Right renal cortex interstitium (tissue), 3 donors: ENCODE data around the gene FBXO9. TPM values are rescaled to one million over a fixed set of nuclear protein-coding genes. Genes with fewer than 3 reads are reported as not detected.

Experiments
- DNase-seq, 3 donors: peaks; one replicate each; pipeline ENCODE4 v3.0.0-alpha.2; 2013; ENCODE audit warnings: low read depth in 3 of 3, low spot score in 2 of 3
- polyA plus RNA-seq, 3 donors: library from polyadenylated mRNA; unstranded; fragments of 120-200 nt; gene quantifications; one replicate each; pipeline ENCODE4 v1.2.1, GENCODE V29; 2013; ENCODE audit not compliant: insufficient read length in 3 of 3

The FBXO9 gene
- polyA plus RNA-seq, 3 donors = 90.6 to 94.2 (median 92.2) TPM

DNA sequence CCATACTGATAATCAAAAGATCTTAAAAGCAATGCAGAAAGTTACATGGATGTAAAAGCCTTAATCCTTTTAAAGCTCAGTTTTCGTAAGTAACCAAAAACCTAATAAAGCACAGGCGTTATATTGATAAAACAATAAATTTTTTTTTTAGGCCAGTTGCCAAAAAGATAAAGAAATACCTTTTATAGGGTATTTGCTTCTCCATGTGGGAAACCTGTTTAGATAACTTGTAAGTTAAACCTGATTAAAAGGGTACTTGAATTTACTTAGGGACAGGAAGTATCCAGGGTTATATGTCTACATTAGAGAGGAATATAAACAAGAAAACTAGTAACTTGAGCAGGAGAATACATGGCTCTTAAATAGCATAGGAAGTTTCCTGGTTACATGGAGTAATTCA, 21.1 kb downstream of the FBXO9 start:
- no peak for DNase-seq

GRCh38 chr6:53089948-53090347, 24.7 kb downstream of the FBXO9 start:
- DNase-seq = no peak

GRCh38 chr6:53090576-53090975, 25.4 kb downstream of the FBXO9 start:
- DNase-seq = no peak

DNA sequence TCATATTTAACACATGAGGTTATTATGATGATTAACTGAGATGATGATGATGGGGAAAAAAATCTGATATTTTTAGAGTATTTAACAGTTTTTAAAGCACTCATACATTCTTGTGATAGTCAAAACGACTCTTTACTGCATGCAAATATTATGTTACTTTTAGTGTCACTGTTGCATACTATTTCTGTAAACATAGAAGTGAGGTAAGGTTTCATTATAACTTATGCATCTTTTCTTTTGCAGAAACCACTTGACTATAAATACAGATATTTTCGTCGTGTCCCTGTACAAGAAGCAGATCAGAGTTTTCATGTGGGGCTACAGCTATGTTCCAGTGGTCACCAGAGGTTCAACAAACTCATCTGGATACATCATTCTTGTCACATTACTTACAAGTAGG, 30.1 kb downstream of the FBXO9 start:
- no peak for DNase-seq

DNA sequence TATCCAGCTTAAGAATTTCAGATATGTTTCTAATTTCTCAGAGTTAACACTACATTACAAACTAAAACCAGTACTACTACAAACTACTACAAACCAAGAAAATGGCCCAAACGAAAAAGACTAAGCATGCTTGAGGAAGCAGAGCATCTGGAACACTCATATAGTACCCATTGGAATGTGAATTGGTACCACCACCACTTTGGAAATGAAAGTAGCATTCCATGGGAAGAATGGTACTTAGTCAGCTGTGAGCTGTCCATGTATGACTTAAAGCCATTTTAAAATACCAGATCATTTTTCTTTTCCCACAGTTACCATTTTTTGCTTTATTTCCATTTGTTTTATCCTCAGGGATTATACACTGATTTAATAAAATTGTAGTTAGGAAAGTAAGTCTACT, 30.5 kb downstream of the FBXO9 start:
- no peak for DNase-seq

DNA sequence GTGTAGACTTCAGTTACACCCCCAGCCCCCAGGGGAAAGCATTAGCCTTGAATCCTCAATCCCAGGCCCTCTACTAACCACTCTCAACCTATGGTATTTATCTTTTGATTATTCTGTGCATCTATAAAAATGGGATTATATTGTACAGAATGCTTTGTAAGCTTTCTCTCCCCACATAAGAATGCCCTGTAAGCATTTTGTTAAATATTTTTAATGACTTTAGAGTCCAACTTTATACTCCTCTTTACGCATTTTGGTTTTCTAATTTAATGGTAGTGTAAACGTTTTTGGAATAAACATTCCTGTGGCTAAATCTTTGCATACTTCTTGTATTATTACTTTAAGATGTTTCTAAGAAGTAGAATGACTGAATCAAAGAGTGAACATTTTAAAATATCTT, 35.4 kb downstream of the FBXO9 start:
- no peak for DNase-seq

DNA sequence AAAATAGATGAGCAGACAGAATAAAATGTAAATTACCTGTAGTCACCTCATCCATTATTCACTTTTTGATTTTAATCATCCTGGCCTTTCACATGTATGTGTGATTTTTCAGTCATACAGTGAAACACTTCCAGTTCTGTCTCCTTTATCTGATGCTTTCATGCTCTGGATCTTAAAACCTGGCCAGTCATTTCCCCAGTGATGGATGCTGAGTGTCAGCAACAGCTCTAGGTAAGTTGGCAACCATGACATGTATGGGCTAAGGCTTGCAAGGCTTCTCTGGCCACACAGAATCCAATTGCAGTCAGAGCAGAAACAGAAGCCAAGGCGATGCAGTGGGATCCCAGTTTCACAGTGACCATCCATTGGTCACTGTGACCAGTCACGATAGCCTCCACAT, 35.8 kb downstream of the FBXO9 start:
- DNase-seq = no peak

DNA sequence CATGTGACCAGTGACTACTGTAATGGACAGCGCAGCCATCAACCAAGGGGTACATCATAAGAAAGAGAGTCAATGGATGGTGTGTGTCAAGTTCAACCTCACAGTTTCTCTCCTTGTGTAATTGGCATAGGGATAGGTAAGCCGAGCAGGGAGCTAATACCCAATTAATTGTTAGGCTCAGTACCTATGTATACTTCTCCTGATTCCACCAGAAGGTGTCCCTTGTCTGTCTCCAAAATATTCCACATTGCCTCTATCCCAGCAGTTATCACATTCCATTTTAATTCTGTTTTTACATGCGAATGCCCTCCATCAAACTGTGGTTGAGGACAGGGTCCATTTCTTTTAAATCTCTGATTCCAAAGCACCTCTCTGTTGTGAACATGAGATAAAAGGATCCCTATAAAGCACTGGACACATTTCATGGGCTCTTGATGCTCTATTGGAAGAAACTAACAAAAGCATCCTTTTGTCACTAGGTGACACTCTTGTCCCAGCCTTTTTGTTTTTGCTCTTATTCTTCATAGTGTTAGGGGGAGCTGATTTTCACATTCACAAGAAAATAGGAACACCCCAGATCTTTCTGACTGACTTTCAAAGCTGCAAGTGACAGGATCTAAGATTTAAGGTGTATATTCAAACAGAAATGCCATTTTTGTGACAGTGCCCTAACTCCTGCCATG, 38.9 kb downstream of the FBXO9 start:
- no peak for DNase-seq

GRCh38 chr6:53104916-53105315, 39.7 kb downstream of the FBXO9 start:
- no peak for DNase-seq

DNA sequence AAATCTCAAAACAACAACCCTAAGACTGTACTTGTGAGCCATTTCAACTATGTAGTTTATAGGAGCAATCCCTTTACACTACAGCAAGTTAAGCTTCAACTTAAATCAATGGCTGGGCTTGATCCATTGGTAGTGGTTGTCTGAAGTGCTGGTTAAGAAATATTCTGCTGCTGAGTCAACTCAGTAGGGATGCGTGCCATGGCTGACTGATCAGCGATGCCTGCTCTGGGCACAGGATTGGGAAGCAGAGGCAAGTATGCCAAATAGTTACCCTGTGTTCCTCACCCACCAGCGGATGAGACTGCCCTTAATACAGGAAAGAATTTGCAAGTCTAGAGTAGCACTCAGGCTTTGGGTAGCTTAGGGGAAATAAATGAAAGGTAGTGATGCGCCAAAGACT, 41.9 kb downstream of the FBXO9 start:
- no peak for DNase-seq

DNA sequence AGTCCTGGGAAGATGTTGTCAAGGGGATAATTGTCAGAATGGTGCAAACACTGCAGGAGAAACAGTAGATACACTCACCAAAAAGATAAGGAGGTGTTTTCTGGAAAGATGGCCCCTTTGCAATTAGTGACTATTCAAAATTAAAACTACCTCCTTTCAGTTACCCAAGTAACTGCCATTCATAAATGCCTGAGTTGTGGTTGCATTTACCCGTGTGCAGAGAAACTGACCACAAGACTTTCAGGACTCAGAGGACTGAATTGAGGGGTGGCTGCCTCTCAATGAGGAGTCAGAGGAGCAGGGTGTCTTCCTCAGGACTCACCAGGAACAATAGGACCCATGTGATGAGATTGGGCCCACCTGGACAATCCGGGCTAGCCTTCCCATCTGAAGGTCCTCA, 44.4 kb downstream of the FBXO9 start:
- no peak for DNase-seq

DNA sequence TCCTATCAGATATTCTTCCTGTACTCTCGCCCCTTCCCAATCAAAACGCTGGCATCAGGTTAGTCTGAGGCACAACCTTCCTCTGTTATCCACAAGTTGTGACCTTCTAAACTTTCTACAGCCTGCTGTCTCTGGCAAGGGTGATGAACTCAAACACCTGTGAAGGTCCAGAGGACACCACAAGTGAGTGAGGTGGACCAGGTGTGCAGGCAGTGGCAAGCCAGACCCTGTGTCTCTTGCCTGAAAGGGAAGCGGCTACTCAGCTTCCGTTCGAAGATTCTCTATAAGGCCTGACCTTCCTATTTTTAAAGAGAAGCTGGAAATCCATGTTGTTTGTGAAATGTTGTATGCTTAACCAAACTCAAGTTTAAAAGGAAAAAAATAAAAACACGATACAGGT, 46.7 kb downstream of the FBXO9 start:
- no peak for DNase-seq

- DNase-seq = no peak
Observed at GRCh38 chr6:53112404-53112803, 47.2 kb downstream of the FBXO9 start.

GRCh38 chr6:53112871-53113270, 47.7 kb downstream of the FBXO9 start:
- no peak for DNase-seq

- no peak for DNase-seq
Observed at GRCh38 chr6:53113742-53114141, 48.5 kb downstream of the FBXO9 start.

- DNase-seq = no peak
Observed at GRCh38 chr6:53115113-53115512, 49.9 kb downstream of the FBXO9 start.

DNA sequence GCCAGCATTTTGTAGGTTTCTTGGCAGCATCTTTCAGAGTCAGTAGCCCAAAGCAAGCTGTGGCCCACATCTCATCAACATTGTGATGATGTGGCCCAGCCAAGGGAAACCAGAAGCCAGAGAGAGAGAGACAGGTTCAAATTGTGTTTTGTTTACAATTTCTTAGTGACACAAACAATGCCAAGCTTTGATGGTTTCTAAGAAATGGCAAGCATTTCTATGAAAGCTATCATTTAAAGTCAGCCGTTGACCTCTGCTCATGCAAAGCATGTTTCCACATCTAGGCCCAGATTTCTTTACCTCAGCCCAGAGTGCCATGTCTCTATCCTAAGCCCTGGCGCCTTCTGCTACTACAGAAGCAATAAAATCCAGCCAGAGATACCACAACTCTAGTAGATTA, 50.5 kb downstream of the FBXO9 start:
- no peak for DNase-seq

DNA sequence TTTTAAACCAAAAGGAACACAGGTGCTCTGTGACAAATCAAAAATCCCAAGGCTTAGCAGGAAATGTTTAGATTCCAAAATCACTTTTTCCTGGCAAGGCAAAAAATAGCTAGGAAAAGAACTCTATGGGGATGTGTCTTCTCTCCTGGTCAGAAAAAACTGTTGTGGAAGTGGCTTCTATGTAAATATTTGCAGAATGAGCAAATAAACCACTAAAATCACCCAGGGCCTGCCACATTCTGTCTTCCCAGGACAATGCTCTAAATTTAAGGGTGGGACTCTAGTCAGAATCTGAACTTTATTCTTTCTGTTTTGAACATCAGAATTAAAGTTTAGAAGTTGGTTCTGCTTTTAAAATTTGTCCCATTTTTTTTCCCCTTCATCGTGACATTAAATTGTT, 54.1 kb downstream of the FBXO9 start:
- no peak for DNase-seq

DNA sequence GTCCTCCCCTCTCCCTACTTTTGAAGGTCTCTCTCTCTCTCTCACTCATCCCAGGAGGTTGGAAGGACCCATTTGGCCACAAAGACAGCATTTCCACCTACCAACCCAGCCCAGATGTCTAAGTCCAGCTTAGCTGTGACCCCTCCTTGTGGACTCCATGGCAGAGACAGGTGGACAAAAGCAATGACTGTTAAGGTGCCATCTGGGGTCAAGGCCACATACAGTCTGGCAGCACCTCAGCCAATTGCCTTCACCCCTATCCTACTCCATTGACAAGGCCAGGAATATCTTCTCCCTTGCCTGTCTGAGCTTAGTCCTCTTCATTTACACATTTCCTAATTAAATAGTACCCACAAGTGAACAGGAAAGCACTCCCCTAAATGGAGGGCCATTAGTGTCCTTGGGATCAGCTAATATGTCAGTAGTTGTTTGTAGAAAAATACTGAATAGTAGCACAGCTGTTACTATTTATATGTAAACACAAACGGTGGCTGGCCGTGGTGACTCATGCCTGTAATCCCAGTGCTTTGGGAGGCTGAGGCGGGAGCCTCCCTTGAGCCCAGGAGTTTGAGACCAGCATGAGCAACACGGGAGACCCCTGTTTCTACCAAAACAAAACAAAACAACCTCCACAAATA, 54.7 kb downstream of the FBXO9 start:
- DNase-seq = no peak

GRCh38 chr6:53124131-53124800, 59.1 kb downstream of the FBXO9 start:
- DNase-seq = no peak

- no peak for DNase-seq
Observed at GRCh38 chr6:53125276-53125675, 60.1 kb downstream of the FBXO9 start.

- DNase-seq = no peak
Observed at GRCh38 chr6:53128842-53129241, 63.6 kb downstream of the FBXO9 start.
